T-helper 17 cell (primary cell): ENCODE results near the gene RASGRF2. TPM values are rescaled to one million over a fixed set of nuclear protein-coding genes. Genes with fewer than 3 reads are reported as not detected.
A peak's percentile ranks its signal among the peaks of the same experiment; 100 is the strongest.
"Not testable (repeated sequence)": the region's sequence is repeated elsewhere in the genome, so short reads cannot be mapped to it uniquely, and the experiment has no call there.

Experiments used
- ATAC-seq: fragments of 150-1000 bp; cut with Tn5 transposase; 2 replicates; pipeline ENCODE4 v1.10.0; 2021; ENCODE audit warnings: mild to moderate bottlenecking, moderate library complexity
- DNase-seq, 3 donors: peaks; one replicate each; pipeline versions ENCODE4 v3.0.0 to v3.0.0-alpha.2; 2020 to 2021
- H3K9me3 ChIP-seq: one replicate; pipeline ENCODE4 v1.7.0; 2013; ENCODE audit warnings: low read length, mild to moderate bottlenecking; ENCODE audit not compliant: control insufficient read depth, poor library complexity, severe bottlenecking
- H3K27ac Mint-ChIP-seq: one replicate; pipeline ENCODE4 v1.8.0; 2022; ENCODE audit warnings: mild to moderate bottlenecking, moderate library complexity, mixed read lengths
- H3K27me3 Mint-ChIP-seq: one replicate; pipeline ENCODE4 v1.8.0; 2022; ENCODE audit warnings: mixed read lengths
- H3K36me3 Mint-ChIP-seq: one replicate; pipeline ENCODE4 v1.8.0; 2022; ENCODE audit warnings: low read depth, mixed read lengths
- H3K4me1 Mint-ChIP-seq: one replicate; pipeline ENCODE4 v1.8.0; 2022; ENCODE audit warnings: mild to moderate bottlenecking, mixed read lengths
- H3K4me3 Mint-ChIP-seq: one replicate; pipeline ENCODE4 v1.8.0; 2022; ENCODE audit warnings: mild to moderate bottlenecking, moderate library complexity, mixed read lengths
- total RNA-seq, 4 donors: library from RNA in 2 of 4; stranded (reverse) in 2 of 4; gene quantifications; one replicate each; pipeline ENCODE4 v1.2.3 and lab custom pipeline; 2022 to 2026

The RASGRF2 gene
- total RNA-seq, 2 donors from 2014 or later, result 21.3 to 32.3 TPM

DNA sequence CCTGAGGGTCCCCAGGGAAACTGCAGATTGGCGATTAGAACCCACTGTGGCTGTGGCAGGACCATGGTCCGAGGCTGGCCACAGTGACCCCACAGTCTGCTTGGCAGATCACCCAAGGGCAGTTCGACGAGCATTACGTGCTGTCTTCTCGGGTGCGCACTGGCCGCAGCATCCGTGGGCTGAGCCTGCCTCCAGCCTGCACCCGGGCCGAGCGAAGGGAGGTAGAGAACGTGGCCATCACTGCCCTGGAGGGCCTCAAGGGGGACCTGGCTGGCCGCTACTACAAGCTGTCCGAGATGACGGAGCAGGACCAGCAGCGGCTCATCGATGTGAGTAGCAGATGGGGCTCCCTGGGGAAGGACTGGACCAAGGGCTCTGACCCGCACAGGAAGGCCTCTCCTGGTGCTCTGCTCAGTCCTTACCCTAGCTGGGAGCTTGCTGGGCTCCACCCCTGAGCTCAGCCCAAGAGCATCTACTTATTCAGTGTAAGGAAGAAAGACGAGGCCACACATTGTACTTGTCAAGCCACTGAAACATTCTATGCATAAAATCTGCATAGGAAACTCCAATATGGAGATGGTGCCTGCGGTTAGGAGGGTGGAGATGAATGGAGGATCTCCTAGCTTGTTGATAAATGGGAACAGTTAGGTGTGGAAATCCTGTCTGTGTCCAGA lies 294.9 kb downstream of the RASGRF2 start:
- Mint-ChIP-seq H3K4me1 (peaks cover 2% of the 10 kb centered on the region), H3K36me3 (peaks cover 3% of the 10 kb centered on the region), H3K27ac (no peak overlapping the region), H3K4me3 (no peak overlapping the region), H3K27me3 (no peaks in the 10 kb centered on the region)
- no peaks in the 10 kb centered on the region for H3K9me3 ChIP-seq
- ATAC-seq, result no peak
- DNase-seq, result no peak

- no peaks in the 10 kb centered on the region for H3K9me3 ChIP-seq
- Mint-ChIP-seq H3K4me1 (peaks cover 2% of the 10 kb centered on the region), H3K36me3 (peaks cover 5% of the 10 kb centered on the region), H3K27me3 (no peaks in the 10 kb centered on the region), H3K4me3 (no peak overlapping the region), H3K27ac (no peak overlapping the region)
- ATAC-seq (no peak), DNase-seq (no peak)
Observed at GRCh38 chr5:81256766-81257165, 296.6 kb downstream of the RASGRF2 start.

DNA sequence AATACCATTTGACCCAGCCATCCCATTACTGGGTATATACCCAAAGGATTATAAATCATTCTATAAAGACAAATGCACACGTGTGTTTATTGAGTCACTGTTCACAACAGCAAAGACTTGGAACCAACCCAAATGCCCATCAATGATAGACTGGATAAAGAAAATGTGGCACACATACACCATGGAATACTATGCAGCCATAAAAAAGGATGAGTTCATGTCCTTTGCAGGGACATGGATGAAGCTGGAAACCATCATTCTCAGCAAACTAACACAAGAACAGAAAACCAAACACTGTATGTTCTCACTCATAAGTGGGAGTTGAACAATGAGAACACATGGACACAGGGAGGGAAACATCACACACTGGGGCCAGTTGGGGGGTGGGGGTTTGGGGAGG lies 302.6 kb downstream of the RASGRF2 start:
- H3K27ac Mint-ChIP-seq, H3K27me3 Mint-ChIP-seq, DNase-seq, H3K4me1 Mint-ChIP-seq, ATAC-seq, H3K4me3 Mint-ChIP-seq, H3K9me3 ChIP-seq, H3K36me3 Mint-ChIP-seq: not testable (repeated sequence)

GRCh38 chr5:81265101-81265500 lies 304.9 kb downstream of the RASGRF2 start:
- no peak overlapping the region for H3K4me3 Mint-ChIP-seq
- peaks cover 3% of the 10 kb centered on the region for H3K36me3 Mint-ChIP-seq
- H3K4me1 Mint-ChIP-seq, result no peaks in the 10 kb centered on the region
- no peak for DNase-seq
- H3K27me3 Mint-ChIP-seq, result no peaks in the 10 kb centered on the region
- no peak for ATAC-seq
- H3K9me3 ChIP-seq, result no peaks in the 10 kb centered on the region
- no peak overlapping the region for H3K27ac Mint-ChIP-seq

GRCh38 chr5:81268521-81269196 lies 308.5 kb downstream of the RASGRF2 start:
- Mint-ChIP-seq H3K36me3 (peaks cover 2% of the 10 kb centered on the region), H3K27ac (no peak overlapping the region), H3K4me3 (no peak overlapping the region), H3K4me1 (no peaks in the 10 kb centered on the region), H3K27me3 (no peaks in the 10 kb centered on the region)
- H3K9me3 ChIP-seq, result no peaks in the 10 kb centered on the region
- DNase-seq (no peak), ATAC-seq (no peak)

DNA sequence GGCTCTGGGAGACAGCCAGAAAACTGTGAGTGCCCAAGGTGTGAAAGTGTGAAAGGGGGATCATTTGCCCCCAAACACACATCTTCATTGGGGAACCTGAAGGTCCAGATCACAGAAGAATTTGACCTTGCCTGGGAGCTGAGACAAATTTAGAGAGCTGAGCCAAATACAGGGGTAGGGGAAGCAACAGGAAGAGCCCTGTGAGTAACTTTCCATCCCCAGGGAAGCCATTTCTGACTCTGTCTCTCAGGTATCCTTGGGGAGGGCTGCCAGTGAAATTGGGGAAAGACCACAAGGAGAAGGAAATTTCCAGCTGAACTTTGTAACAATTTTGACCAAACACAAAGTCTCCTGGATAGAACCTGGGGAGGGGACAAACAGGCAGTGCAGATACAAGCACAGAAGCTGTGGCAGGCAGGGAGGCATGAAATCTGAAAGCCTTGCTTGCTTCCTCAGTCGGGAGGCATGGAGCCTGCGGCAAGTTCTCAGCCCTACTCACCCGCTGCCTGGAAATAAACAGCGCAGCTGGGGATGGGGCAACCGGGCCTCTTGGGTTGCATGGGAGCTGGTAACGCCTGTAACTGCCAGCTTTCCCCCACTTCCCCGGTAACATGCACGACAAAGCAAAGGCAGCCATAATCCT lies 309.7 kb downstream of the RASGRF2 start:
- no peak overlapping the region for H3K4me3 Mint-ChIP-seq
- H3K9me3 ChIP-seq, result no peaks in the 10 kb centered on the region
- peaks cover 3% of the 10 kb centered on the region for H3K36me3 Mint-ChIP-seq
- H3K27ac Mint-ChIP-seq, result peak overlapping the region; percentile 8
- H3K4me1 Mint-ChIP-seq, result no peaks in the 10 kb centered on the region
- DNase-seq (no peak), ATAC-seq (no peak)
- H3K27me3 Mint-ChIP-seq, result no peaks in the 10 kb centered on the region

DNA sequence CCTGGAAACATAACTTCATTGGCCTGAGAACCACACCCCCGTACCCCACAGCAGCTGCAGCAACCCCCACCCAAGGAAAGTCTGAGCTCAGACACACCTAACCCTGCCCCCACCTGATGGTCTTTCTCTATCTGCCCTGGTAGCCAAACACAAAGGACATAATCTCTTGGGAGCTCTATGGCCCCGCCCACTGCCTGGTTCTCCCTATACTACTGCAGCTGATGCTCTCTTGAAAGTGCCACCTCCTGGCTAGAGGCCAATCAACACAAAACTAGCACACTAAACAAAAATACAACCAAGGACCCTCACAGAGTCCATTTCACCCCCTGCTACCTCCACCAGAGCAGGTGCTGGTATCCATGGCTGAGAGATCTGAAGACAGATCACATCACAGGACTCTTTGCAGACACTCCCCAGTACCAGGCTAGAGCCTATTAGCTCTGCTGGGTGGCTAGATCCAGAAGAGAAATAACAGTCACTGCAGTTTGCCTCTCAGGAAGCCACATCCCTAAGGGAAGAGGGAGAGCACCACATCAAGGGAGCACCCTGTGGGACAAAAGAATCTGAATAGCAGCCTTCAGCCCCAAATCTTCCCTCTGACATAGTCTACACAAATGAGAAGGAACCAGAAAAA lies 310.3 kb downstream of the RASGRF2 start:
- not testable (repeated sequence) for H3K27me3 Mint-ChIP-seq, H3K36me3 Mint-ChIP-seq, H3K9me3 ChIP-seq, DNase-seq, H3K27ac Mint-ChIP-seq, ATAC-seq, H3K4me1 Mint-ChIP-seq, H3K4me3 Mint-ChIP-seq
